HepG2 (cell line): ENCODE results near the gene BNC1. TPM values are rescaled to one million over a fixed set of nuclear protein-coding genes. Genes with fewer than 3 reads are reported as not detected.
A peak's percentile ranks its signal among the peaks of the same experiment; 100 is the strongest.

ENCODE experiments used
- ATAC-seq: fragments of 200-7000 bp; cut with Tn5 transposase; 3 replicates; pipeline ENCODE4 v1.9.1; 2020; ENCODE audit warnings: mild to moderate bottlenecking, moderate library complexity
- BruUV-seq: library from RNA; stranded (reverse); fragments of 400-500 nt; replicated peaks from 2 replicates; lab custom pipeline; 2021; lab: Mats Ljungman, UMichigan
- CTCF ChIA-PET: fragments of 300-600 bp; formaldehyde crosslinking; extraction: SDS; loops from one replicate; lab custom pipeline; 2021; ENCODE audit warnings: low total read pairs, inconsistent platforms, low intra/inter-chr PET ratio; lab: Yijun Ruan, JAX
- POLR2A ChIA-PET: fragments of 350-600 bp; sonication (Branson Sonifier 250); formaldehyde crosslinking; loops from one replicate; lab custom pipeline; 2020; ENCODE audit warnings: antibody characterized with exemption, inconsistent platforms; lab: Yijun Ruan, JAX
- DNase-seq: peaks from one replicate; pipeline ENCODE4 v3.0.0-alpha.2; 2015; ENCODE audit warnings: low spot score
- FAIRE-seq: peaks from 3 replicates; lab custom pipeline; 2011; peaks lifted over from hg19 to GRCh38; lab: Jason Lieb, UNC
- H2AFZ ChIP-seq: one replicate; pipeline ENCODE4 v1.6.1; 2011; ENCODE audit warnings: low read length, inconsistent platforms
- H3K27ac ChIP-seq: fragments of 300-600 bp; 3 replicates; pipeline ENCODE4 v1.8.0; 2011; ENCODE audit warnings: mixed run types, mild to moderate bottlenecking, mixed read lengths, low read length, inconsistent platforms; ENCODE audit not compliant: insufficient read depth; ENCODE audit errors: extremely low read length
- H3K27me3 ChIP-seq, 2 experiments: fragments of 200-600 bp in 1 of 2; 2 replicates in 1 of 2; 3 replicates in 1 of 2; pipeline versions ENCODE4 v1.6.0 to v1.8.0; 2011; ENCODE audit warnings: low read length in 2 of 2, mild to moderate bottlenecking in 2 of 2, moderate library complexity in 2 of 2, inconsistent platforms in 1 of 2; ENCODE audit not compliant: insufficient read depth in 2 of 2, control insufficient read depth in 1 of 2
- H3K36me3 ChIP-seq, 2 experiments: fragments of 200-600 bp in 1 of 2; replicated peaks in 1 of 2; 2 replicates in 1 of 2; 3 replicates in 1 of 2; pipeline versions ENCODE4 v1.5.1 to v1.8.0; 2011; ENCODE audit warnings: low read length in 2 of 2, inconsistent platforms in 1 of 2; ENCODE audit not compliant: insufficient read depth in 2 of 2, control insufficient read depth in 1 of 2
- H3K4me1 ChIP-seq: 2 replicates; pipeline ENCODE4 v1.5.1; 2012; ENCODE audit warnings: low read length, inconsistent platforms; ENCODE audit not compliant: insufficient read depth
- H3K4me2 ChIP-seq: 2 replicates; pipeline ENCODE4 v1.6.0; 2011; ENCODE audit warnings: low read depth, low read length, inconsistent platforms
- H3K4me3 ChIP-seq, 3 experiments: fragments of 200-600 bp in 1 of 3; sonication (generic), shearing (Covaris generic) in 1 of 3; replicated peaks in 1 of 3; 2 replicates each; pipeline ENCODE4 v1.5.1; 2011 to 2016; ENCODE audit warnings: low read length in 3 of 3, inconsistent platforms in 2 of 3, low read depth in 2 of 3, mild to moderate bottlenecking in 2 of 3, control low read depth in 1 of 3, mixed read lengths in 1 of 3; ENCODE audit not compliant: insufficient read depth in 1 of 3
- H3K79me2 ChIP-seq: one replicate; pipeline ENCODE4 v1.6.1; 2011; ENCODE audit warnings: low read length, inconsistent platforms; ENCODE audit not compliant: insufficient read depth
- H3K9ac ChIP-seq: 2 replicates; pipeline ENCODE4 v1.6.0; 2011; ENCODE audit warnings: mild to moderate bottlenecking, low read depth, low read length, inconsistent platforms; ENCODE audit not compliant: insufficient read depth
- H3K9me3 ChIP-seq: 2 replicates; pipeline ENCODE4 v1.5.1; 2012; ENCODE audit warnings: mild to moderate bottlenecking, low read length
- H4K20me1 ChIP-seq: 2 replicates; pipeline ENCODE4 v1.6.0; 2011; ENCODE audit warnings: inconsistent platforms, mild to moderate bottlenecking, low read length, moderate library complexity; ENCODE audit not compliant: insufficient read depth
- CAMTA2 ChIP-seq: sonication (generic); formaldehyde crosslinking; IDR thresholded peaks from 2 replicates; pipeline ENCODE4 v1.4.0; 2020; ENCODE audit warnings: mild to moderate bottlenecking, missing genetic modification reagents, borderline replicate concordance
- KDM6A ChIP-seq: IDR thresholded peaks from 2 replicates; pipeline ENCODE4 v1.6.1; 2016; ENCODE audit warnings: low read depth
- POLR2G ChIP-seq: fragments of 200-400 bp; formaldehyde crosslinking; IDR thresholded peaks from 2 replicates; pipeline ENCODE4 v1.6.1; 2018; ENCODE audit warnings: mild to moderate bottlenecking, low read depth, low read length, moderate library complexity
- RAD21 ChIP-seq: fragments of 450-650 bp; formaldehyde crosslinking; IDR thresholded peaks from 2 replicates; pipeline ENCODE4 v1.5.0; 2020; ENCODE audit warnings: mild to moderate bottlenecking
- REPIN1 ChIP-seq: sonication (generic); formaldehyde crosslinking; IDR thresholded peaks from 2 replicates; pipeline ENCODE4 v1.8.0; 2022; ENCODE audit warnings: missing genetic modification reagents, low read depth, mild to moderate bottlenecking, borderline replicate concordance
- SMC3 ChIP-seq: IDR thresholded peaks from 2 replicates; pipeline ENCODE4 v1.6.1; 2011; ENCODE audit warnings: low read length, improper control_type of control experiment
- STAG1 ChIP-seq: sonication (generic); formaldehyde crosslinking; IDR thresholded peaks from 2 replicates; pipeline ENCODE4 v1.4.0; 2020; ENCODE audit warnings: missing genetic modification reagents
- ZBTB21 ChIP-seq: sonication (generic); formaldehyde crosslinking; IDR thresholded peaks from 2 replicates; pipeline ENCODE4 v1.4.0; 2020; ENCODE audit warnings: missing genetic modification reagents
- ZFYVE20 ChIP-seq: sonication (generic); formaldehyde crosslinking; IDR thresholded peaks from 2 replicates; pipeline ENCODE4 v1.8.0; 2023; ENCODE audit warnings: low read depth, mild to moderate bottlenecking, moderate library complexity, missing genetic modification reagents, borderline replicate concordance
- ZNF333 ChIP-seq: sonication (generic); formaldehyde crosslinking; IDR thresholded peaks from 2 replicates; pipeline ENCODE4 v1.4.0; 2020; ENCODE audit warnings: mild to moderate bottlenecking, missing genetic modification reagents, borderline replicate concordance
- ZNF432 ChIP-seq: sonication (generic); formaldehyde crosslinking; IDR thresholded peaks from 2 replicates; pipeline ENCODE4 v1.5.0; 2020; ENCODE audit warnings: missing genetic modification reagents, mild to moderate bottlenecking, borderline replicate concordance
- ZNF598 ChIP-seq: sonication (generic); formaldehyde crosslinking; IDR thresholded peaks from 2 replicates; pipeline ENCODE4 v1.5.1; 2020; ENCODE audit warnings: mild to moderate bottlenecking, missing genetic modification reagents, borderline replicate concordance
- ZNF7 ChIP-seq: IDR thresholded peaks from 2 replicates; pipeline ENCODE4 v1.6.1; 2016; ENCODE audit warnings: missing biosample characterization, missing genetic modification reagents
- ZNF782 ChIP-seq: sonication (generic); formaldehyde crosslinking; IDR thresholded peaks from 2 replicates; pipeline ENCODE4 v1.4.0; 2020; ENCODE audit warnings: missing genetic modification reagents, mild to moderate bottlenecking, borderline replicate concordance
- WGBS: methylation state at CpG from one replicate; pipeline ENCODE4 v1.1.6; 2017; ENCODE audit warnings: low lambda C conversion rate; 5-methylcytosine and 5-hydroxymethylcytosine counted together
- in situ Hi-C: cut with HindIII; loops from 2 replicates; pipeline ENCODE4 v1.10.0; 2017; ENCODE audit warnings: low pct_unique_long_range_greater_than_20kb; ENCODE audit not compliant: extremely low pct_ligation_motif_present
- intact Hi-C: fragments of 100-400 bp; cut with micrococcal nuclease; formaldehyde crosslinking; loops from one replicate; pipeline ENCODE4 v1.10.0; 2022; ENCODE audit not compliant: unreplicated experiment
- polyA plus RNA-seq, 8 experiments: library from polyadenylated mRNA; depleted of rRNA in 3 of 8; stranded (reverse) in 7 of 8; unstranded in 1 of 8; fragments of >200 nt; fragmentation: Illumina TruSeq in 4 of 8; extraction: Trizol in 4 of 8; gene quantifications; 2 replicates each; pipeline versions ENCODE4 v1.2.1 to v1.2.3, GENCODE V29; 2011 to 2016; ENCODE audit warnings: low read depth in 4 of 8, missing spikeins in 1 of 8, mixed read lengths in 1 of 8; ENCODE audit not compliant: insufficient read depth in 1 of 8
- total RNA-seq, 5 experiments: library from RNA; depleted of rRNA; stranded (reverse); fragments of >200 nt; fragmentation: Illumina TruSeq; extraction: Trizol; gene quantifications; 2 replicates each; pipeline ENCODE4 v1.2.3, GENCODE V29; 2016; ENCODE audit warnings: low read depth in 1 of 5
- TF ChIP-seq, protein P1 (sequence below): sonication (generic); formaldehyde crosslinking; IDR thresholded peaks from 2 replicates; pipeline ENCODE4 v1.5.0; 2020; ENCODE audit warnings: mild to moderate bottlenecking, missing genetic modification reagents, moderate library complexity

Gene BNC1
- total and polyA plus RNA-seq, 2 of the 13 experiments (the other 11 are each of a cell fraction or from before 2014, with no cell fraction given): not detected

DNA sequence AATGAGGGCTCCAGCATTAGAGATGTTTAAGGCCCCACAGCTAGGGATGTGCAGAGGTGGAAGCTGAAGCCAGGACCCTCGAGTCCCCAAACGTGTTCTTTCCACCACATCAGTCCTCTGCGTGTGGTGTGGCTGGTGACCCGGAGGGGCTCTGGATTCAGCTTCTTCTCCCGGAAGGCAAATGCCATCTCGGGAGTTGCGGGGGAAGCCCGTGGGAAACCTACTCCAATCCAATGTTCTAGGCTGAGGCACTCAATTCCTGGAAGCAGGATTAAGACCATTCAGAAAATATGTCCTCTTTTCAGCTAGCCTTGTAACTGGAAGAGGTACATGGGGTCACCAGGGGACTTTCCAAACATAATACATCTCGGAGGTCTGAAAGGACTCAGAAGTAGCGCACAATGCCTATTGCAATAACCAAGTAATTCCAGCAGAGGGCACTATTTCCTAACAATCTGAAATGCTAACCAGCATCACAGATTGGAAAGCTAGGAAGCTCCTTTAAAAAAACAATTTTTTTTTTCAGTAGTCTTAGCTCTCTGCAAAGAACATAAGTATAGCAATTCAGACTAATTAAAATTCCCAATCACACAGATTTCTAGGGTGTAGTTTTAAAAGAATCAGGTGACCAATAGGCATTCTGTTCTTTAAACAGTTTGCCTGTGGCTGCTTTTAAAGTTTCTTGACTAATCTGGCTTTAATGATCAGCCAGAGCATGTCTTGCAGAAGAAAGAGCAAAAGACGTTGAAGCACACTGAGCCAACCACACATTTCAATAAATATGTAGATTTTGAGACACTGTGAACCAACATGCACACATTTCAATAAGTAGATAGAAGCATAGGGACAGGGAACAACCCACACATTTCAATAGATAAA, 36.1 kb downstream of the BNC1 start:
- H2AFZ ChIP-seq: no peak overlapping the region
- H3K9ac ChIP-seq: no peak overlapping the region
- peak; percentile 76 for FAIRE-seq
- H3K9me3 ChIP-seq: no peaks in the 10 kb centered on the region
- CTCF ChIA-PET: interaction anchor here (1.1 to 1.3 kb wide), 3 partner anchors 132 to 311 kb away, joined by 4 to 9 read pairs (median 4); no protein-coding TSS in a partner anchor
- in situ Hi-C loops: no loop called here
- peaks cover 0 to 5% of the 10 kb centered on the region in 2 experiments; a peak in 2 of 5 replicates for H3K27me3 ChIP-seq
- no peak overlapping the region for H3K27ac ChIP-seq
- peak; percentile 55 for DNase-seq
- TF ChIP-seq ZNF7: no peak
- TF ChIP-seq STAG1 (CRISPR knock-in tag): peak; percentile 78
- TF ChIP-seq, protein P1, sequence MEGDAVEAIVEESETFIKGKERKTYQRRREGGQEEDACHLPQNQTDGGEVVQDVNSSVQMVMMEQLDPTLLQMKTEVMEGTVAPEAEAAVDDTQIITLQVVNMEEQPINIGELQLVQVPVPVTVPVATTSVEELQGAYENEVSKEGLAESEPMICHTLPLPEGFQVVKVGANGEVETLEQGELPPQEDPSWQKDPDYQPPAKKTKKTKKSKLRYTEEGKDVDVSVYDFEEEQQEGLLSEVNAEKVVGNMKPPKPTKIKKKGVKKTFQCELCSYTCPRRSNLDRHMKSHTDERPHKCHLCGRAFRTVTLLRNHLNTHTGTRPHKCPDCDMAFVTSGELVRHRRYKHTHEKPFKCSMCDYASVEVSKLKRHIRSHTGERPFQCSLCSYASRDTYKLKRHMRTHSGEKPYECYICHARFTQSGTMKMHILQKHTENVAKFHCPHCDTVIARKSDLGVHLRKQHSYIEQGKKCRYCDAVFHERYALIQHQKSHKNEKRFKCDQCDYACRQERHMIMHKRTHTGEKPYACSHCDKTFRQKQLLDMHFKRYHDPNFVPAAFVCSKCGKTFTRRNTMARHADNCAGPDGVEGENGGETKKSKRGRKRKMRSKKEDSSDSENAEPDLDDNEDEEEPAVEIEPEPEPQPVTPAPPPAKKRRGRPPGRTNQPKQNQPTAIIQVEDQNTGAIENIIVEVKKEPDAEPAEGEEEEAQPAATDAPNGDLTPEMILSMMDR: peak; percentile 70
- peak; percentile 58 for TF ChIP-seq SMC3
- TF ChIP-seq RAD21 (CRISPR knock-in tag): peak; percentile 55; the same call in 1 of the 2 replicates
- TF ChIP-seq, all 625 proteins: peak for 4
- Histone ChIP-seq H3K4me1 (no peaks in the 10 kb centered on the region), H4K20me1 (no peaks in the 10 kb centered on the region), H3K4me3 (no peak overlapping the region), H3K4me2 (no peak overlapping the region), H3K79me2 (no peaks in the 10 kb centered on the region), H3K36me3 (no peaks in the 10 kb centered on the region)
- 7% methylated on average over 3 of the region's 11 CpGs for WGBS
- no TSS peak for BruUV-seq
- intact Hi-C loops: loop anchor here (1.0 to 5.0 kb wide), 3 partner anchors 132 to 311 kb away; no protein-coding TSS in a partner anchor
- POLR2A ChIA-PET: no interaction called here
- peak; percentile 69 for ATAC-seq

GRCh38 chr15:83243634-83244033, 40.8 kb downstream of the BNC1 start:
- no peaks in the 10 kb centered on the region for H4K20me1 ChIP-seq
- no peaks in the 10 kb centered on the region for H3K79me2 ChIP-seq
- no peak overlapping the region for H3K27ac ChIP-seq
- ChIA-PET POLR2A (no interaction called here), CTCF (no interaction called here)
- no peak overlapping the region for H2AFZ ChIP-seq
- BruUV-seq: no TSS peak
- H3K9me3 ChIP-seq: no peaks in the 10 kb centered on the region
- H3K27me3 ChIP-seq: no peaks in the 10 kb centered on the region; a peak in 1 of 5 replicates
- no peaks in the 10 kb centered on the region for H3K4me1 ChIP-seq
- no peak overlapping the region for H3K4me3 ChIP-seq
- H3K4me2 ChIP-seq: no peak overlapping the region
- ATAC-seq (no peak), DNase-seq (no peak), FAIRE-seq (no peak)
- no peaks in the 10 kb centered on the region for H3K36me3 ChIP-seq
- TF ChIP-seq ZNF432 (no peak), POLR2G (no peak), KDM6A (CRISPR knock-in tag) (no peak), CAMTA2 (CRISPR knock-in tag) (no peak), ZBTB21 (CRISPR knock-in tag) (no peak), ZNF333 (CRISPR knock-in tag) (no peak), REPIN1 (no peak), ZNF598 (CRISPR knock-in tag) (no peak), ZFYVE20 (no peak), ZNF782 (CRISPR knock-in tag) (no peak)
- intact Hi-C loops: no loop called here
- 11% methylated on average over 8 of the region's 8 CpGs for WGBS
- no peak overlapping the region for H3K9ac ChIP-seq
- in situ Hi-C loops: no loop called here
